B cell (primary cell): ENCODE results near the gene UPK3A. TPM values are rescaled to one million over a fixed set of nuclear protein-coding genes. Genes with fewer than 3 reads are reported as not detected.

Experiments used
- ATAC-seq: fragments of 200-7000 bp; cut with Tn5 transposase; one replicate; pipeline ENCODE4 v1.10.0; 2021; ENCODE audit warnings: low read depth, mild to moderate bottlenecking, moderate number of reproducible peaks, moderate library complexity
- CTCF ChIA-PET: fragments of 350-600 bp; sonication (Branson Sonifier 250); formaldehyde crosslinking; loops from one replicate; lab custom pipeline; 2021; ENCODE audit warnings: antibody characterized with exemption, inconsistent platforms; lab: Charles Lee
- POLR2A ChIA-PET: fragments of 350-600 bp; sonication (Branson Sonifier 250); formaldehyde crosslinking; loops from one replicate; lab custom pipeline; 2021; ENCODE audit warnings: antibody characterized with exemption; lab: Charles Lee
- DNase-seq: peaks from one replicate; pipeline ENCODE4 v3.0.0; 2013
- H2AFZ ChIP-seq: 2 replicates; pipeline ENCODE4 v1.6.1; 2012; ENCODE audit warnings: mild to moderate bottlenecking, low read depth, low read length; ENCODE audit not compliant: insufficient read depth, poor library complexity, severe bottlenecking
- H3K27ac ChIP-seq, 2 donors: 1 replicate in 1 of 2; 2 replicates in 1 of 2; pipeline ENCODE4 v1.5.1; 2012 to 2013; ENCODE audit warnings: low read length in 2 of 2, mild to moderate bottlenecking in 2 of 2, moderate library complexity in 1 of 2
- H3K27me3 ChIP-seq, 4 experiments: fragments of 200-600 bp in 1 of 4; sonication (generic) in 1 of 4; replicated peaks in 1 of 4; 1 replicate in 2 of 4; 2 replicates in 2 of 4; pipeline versions ENCODE4 v1.6.1 to v1.7.0; 2013 to 2016; ENCODE audit warnings: low read length in 3 of 4, mild to moderate bottlenecking in 2 of 4, mixed read lengths in 1 of 4, moderate library complexity in 1 of 4; ENCODE audit not compliant: insufficient read depth in 4 of 4, control insufficient read depth in 3 of 4; ENCODE audit errors: control extremely low read depth in 1 of 4
- H3K36me3 ChIP-seq, 2 experiments: replicated peaks in 1 of 2; 1 replicate in 1 of 2; 2 replicates in 1 of 2; pipeline versions ENCODE4 v1.6.1 to v1.7.1; 2013; ENCODE audit warnings: low read length in 1 of 2; ENCODE audit not compliant: insufficient read depth in 2 of 2, control insufficient read depth in 1 of 2; ENCODE audit errors: control extremely low read depth in 1 of 2, extremely low read depth in 1 of 2
- H3K4me1 ChIP-seq, 2 donors: fragments of 200-600 bp in 1 of 2; sonication (generic) in 1 of 2; 1 replicate in 1 of 2; 2 replicates in 1 of 2; pipeline versions ENCODE4 v1.5.1 to v1.6.1; 2013 to 2017; ENCODE audit warnings: low read length in 2 of 2; ENCODE audit not compliant: control insufficient read depth in 2 of 2, insufficient read depth in 2 of 2
- H3K4me2 ChIP-seq: replicated peaks from 2 replicates; pipeline ENCODE3; 2012; ENCODE audit warnings: mild to moderate bottlenecking, low read depth, low read length; ENCODE audit not compliant: poor library complexity, severe bottlenecking
- H3K4me3 ChIP-seq, 5 experiments: fragments of 200-600 bp in 1 of 5; sonication (generic) in 1 of 5; 1 replicate in 3 of 5; 2 replicates in 2 of 5; pipeline versions ENCODE4 v1.5.1 to v1.7.0; 2011 to 2016; ENCODE audit warnings: low read length in 4 of 5, mild to moderate bottlenecking in 4 of 5, low read depth in 2 of 5, control low read depth in 1 of 5, moderate library complexity in 1 of 5; ENCODE audit not compliant: insufficient read depth in 1 of 5; ENCODE audit errors: control extremely low read depth in 1 of 5, extremely low read depth in 1 of 5
- H3K79me2 ChIP-seq: fragments of 200-600 bp; sonication (generic); one replicate; pipeline ENCODE4 v1.6.0; 2016; ENCODE audit warnings: low read length; ENCODE audit not compliant: control insufficient read depth, insufficient read depth
- H3K9ac ChIP-seq: fragments of 200-600 bp; sonication (generic); 2 replicates; pipeline ENCODE4 v1.6.1; 2017; ENCODE audit warnings: mild to moderate bottlenecking, low read length, moderate library complexity
- H3K9me3 ChIP-seq, 3 donors: one replicate each; pipeline versions ENCODE4 v1.6.1 to v1.7.1; 2013; ENCODE audit warnings: low read length in 2 of 3; ENCODE audit not compliant: control insufficient read depth in 2 of 3, insufficient read depth in 1 of 3; ENCODE audit errors: control extremely low read depth in 1 of 3
- H4K20me1 ChIP-seq: 2 replicates; pipeline ENCODE4 v1.6.0; 2012; ENCODE audit warnings: mild to moderate bottlenecking, low read length; ENCODE audit not compliant: insufficient read depth, control insufficient read depth, poor library complexity, severe bottlenecking
- H3K27ac Mint-ChIP-seq: one replicate; pipeline ENCODE4 v1.8.0; 2021; ENCODE audit warnings: mixed read lengths
- H3K27me3 Mint-ChIP-seq: one replicate; pipeline ENCODE4 v1.8.0; 2021; ENCODE audit warnings: mixed read lengths
- H3K4me1 Mint-ChIP-seq: one replicate; pipeline ENCODE4 v1.8.0; 2021; ENCODE audit warnings: mixed read lengths
- H3K4me3 Mint-ChIP-seq: one replicate; pipeline ENCODE4 v1.8.0; 2021; ENCODE audit warnings: mixed read lengths
- H3K9me3 Mint-ChIP-seq: one replicate; pipeline ENCODE4 v1.8.0; 2022; ENCODE audit warnings: mixed read lengths; ENCODE audit not compliant: insufficient read depth
- CTCF ChIP-seq: fragments of 200-600 bp; IDR thresholded peaks from one replicate; pipeline ENCODE4 v1.8.0; 2022; ENCODE audit warnings: antibody characterized with exemption, mild to moderate bottlenecking
- EZH2 ChIP-seq: IDR thresholded peaks from 2 replicates; pipeline ENCODE4 v1.6.1; 2012; ENCODE audit warnings: borderline replicate concordance, low read depth, mild to moderate bottlenecking, moderate library complexity, low read length; ENCODE audit not compliant: insufficient read depth, poor library complexity, severe bottlenecking
- WGBS: methylation state at CpG from one replicate; pipeline ENCODE4 v1.1.5; 2013; ENCODE audit warnings: missing lambda C conversion rate; ENCODE audit not compliant: insufficient coverage; 5-methylcytosine and 5-hydroxymethylcytosine counted together
- intact Hi-C: fragments of 100-400 bp; cut with micrococcal nuclease; formaldehyde crosslinking; loops from one replicate; pipeline ENCODE4 v1.10.0; 2022
- polyA plus RNA-seq: library from polyadenylated mRNA; depleted of rRNA; stranded (reverse); fragments of >200 nt; gene quantifications from 2 replicates; pipeline ENCODE4 v1.2.3, GENCODE V29; 2012
- total RNA-seq, 2 donors: library from RNA; stranded (reverse); fragments of 120-200 nt in 1 of 2; gene quantifications; 1 replicate in 1 of 2; 2 replicates in 1 of 2; pipeline versions ENCODE4 v1.2.3 to v1.2.4, GENCODE V29; 2013 to 2022

The UPK3A gene
- total and polyA plus RNA-seq, 2 donors (not counting 1 experiment from before 2014, with no cell fraction given) = not detected

GRCh38 chr22:45270095-45271020 lies 14.4 kb upstream of the UPK3A start:
- intact Hi-C loops = no loop called here
- H3K27ac Mint-ChIP-seq = peak overlapping the region; percentile 10
- no peak for TF ChIP-seq EZH2
- no peak for TF ChIP-seq CTCF

More at GRCh38 chr22:45270095-45271020, 14.4 kb upstream of the UPK3A start:
- 73% methylated on average over 10 of the region's 16 CpGs for whole genome bisulfite sequencing
- POLR2A ChIA-PET = no interaction called here
- Mint-ChIP-seq H3K4me1 (peaks cover 23% of the 10 kb centered on the region), H3K27me3 (peaks cover 10% of the 10 kb centered on the region), H3K4me3 (peak overlapping the region; percentile 82), H3K9me3 (no peaks in the 10 kb centered on the region)
- Histone ChIP-seq H3K9ac (no peak overlapping the region), H3K9me3 (no peaks in the 10 kb centered on the region), H3K4me1 (peaks cover 11 to 21% of the 10 kb centered on the region in 2 donors), H2AFZ (no peak overlapping the region), H3K4me2 (no peak overlapping the region), H3K4me3 (no peak overlapping the region), H4K20me1 (no peaks in the 10 kb centered on the region), H3K79me2 (no peaks in the 10 kb centered on the region), H3K27ac (no peak overlapping the region), H3K27me3 (peaks cover 0 to 16% (median 7%) of the 10 kb centered on the region in 4 experiments), H3K36me3 (no peaks in the 10 kb centered on the region)
- DNase-seq (no peak), ATAC-seq (no peak)
- CTCF ChIA-PET = interaction anchor here (0.9 to 4.4 kb wide), 4 partner anchors 163 to 283 kb away, joined by 3 to 28 read pairs (median 10); no protein-coding TSS in a partner anchor
